GM18511 (cell line): Measurements from ENCODE around the gene DIAPH1.

Source experiments
- ATAC-seq: cut with Tn5 transposase; IDR thresholded peaks from one replicate; pipeline ENCODE4 v1.9.1; 2021; ENCODE audit warnings: mild to moderate bottlenecking, moderate library complexity; ENCODE audit not compliant: unreplicated experiment

The DIAPH1 gene

GRCh38 chr5:141508440-141508797, 110.4 kb downstream of the DIAPH1 start:
- no peak for ATAC-seq

- peak; percentile 56 for ATAC-seq
Observed at GRCh38 chr5:141507387-141508091, 111.3 kb downstream of the DIAPH1 start.

DNA sequence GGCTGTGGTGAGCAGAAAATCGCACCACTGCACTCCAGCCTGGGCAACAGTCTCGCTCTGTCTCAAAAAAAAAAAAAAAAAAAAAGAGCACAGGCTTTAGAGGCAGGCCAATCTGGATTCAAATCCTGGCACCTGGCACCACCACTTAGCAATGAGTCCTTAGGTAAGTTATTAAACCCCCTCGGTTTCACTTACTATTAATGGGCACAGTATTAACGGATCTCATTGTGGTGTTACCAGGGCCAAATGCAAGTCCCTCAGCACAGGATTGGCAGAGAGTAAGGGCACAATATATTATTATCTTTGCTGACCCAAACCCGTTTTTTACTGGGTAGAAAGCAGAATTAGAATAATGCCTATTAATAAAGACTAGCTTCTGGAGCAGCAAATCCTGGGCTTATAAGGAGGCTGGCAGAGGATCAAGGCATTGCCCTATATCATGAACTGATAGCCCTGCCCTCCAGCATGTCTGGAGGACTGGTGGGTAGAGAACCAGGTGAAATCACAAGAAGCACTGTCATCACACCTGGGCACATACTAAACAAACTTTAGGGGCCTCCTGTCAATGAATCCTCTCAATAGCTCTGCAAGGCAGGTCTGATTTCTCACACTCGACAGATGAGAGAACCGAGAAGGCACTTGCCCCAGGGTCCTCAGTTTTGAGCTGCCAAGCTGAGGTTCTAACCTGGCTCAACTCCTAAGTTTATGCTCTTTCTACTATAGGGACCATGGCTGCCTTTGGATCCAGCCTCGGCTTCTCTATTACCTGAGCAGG, 112.2 kb downstream of the DIAPH1 start:
- no peak for ATAC-seq

- ATAC-seq: no peak
Observed at GRCh38 chr5:141504216-141504615, 114.6 kb downstream of the DIAPH1 start.

DNA sequence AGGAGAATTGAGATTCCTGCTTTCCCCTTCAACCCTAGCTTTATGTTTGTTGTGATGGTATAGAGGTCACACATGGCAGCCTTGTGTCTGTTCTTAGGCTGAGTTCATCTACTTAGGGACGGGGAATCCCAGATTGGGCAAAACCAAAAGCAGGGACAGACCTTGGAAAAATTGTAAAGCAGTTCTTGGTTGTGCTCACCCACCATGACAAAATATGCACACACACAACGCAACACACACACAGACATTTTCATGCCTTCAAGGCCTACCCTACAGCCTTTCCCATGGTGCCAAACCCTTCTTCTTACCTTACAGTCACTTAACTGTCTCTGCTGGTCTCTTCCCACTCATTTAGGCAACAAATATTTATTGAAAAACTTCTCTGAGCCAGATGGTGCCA, 115.1 kb downstream of the DIAPH1 start:
- ATAC-seq: no peak

GRCh38 chr5:141501761-141502160, 117.0 kb downstream of the DIAPH1 start:
- ATAC-seq: no peak

DNA sequence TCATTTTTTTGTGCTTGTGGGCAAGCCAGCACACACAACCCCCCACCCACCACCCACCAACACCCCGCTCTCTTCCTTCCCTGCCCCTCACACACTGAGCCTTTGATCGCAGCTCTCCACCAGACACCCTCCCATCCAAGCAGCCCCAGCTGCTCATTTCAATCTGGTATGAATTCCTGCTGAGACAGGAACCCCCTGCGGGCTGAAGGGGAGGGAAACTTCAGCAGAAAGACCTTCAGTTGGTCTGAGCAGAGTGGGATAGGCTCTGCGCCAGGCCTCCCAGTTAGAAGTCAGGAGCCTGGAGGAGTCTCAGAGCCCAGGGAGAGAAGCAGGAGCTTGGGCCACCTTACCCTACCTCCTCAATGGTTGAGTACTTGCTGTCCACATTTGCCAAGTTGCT, 122.8 kb downstream of the DIAPH1 start:
- ATAC-seq: no peak

GRCh38 chr5:141495453-141495811, 123.4 kb downstream of the DIAPH1 start:
- no peak for ATAC-seq

GRCh38 chr5:141494761-141495452, 123.9 kb downstream of the DIAPH1 start:
- ATAC-seq: no peak

DNA sequence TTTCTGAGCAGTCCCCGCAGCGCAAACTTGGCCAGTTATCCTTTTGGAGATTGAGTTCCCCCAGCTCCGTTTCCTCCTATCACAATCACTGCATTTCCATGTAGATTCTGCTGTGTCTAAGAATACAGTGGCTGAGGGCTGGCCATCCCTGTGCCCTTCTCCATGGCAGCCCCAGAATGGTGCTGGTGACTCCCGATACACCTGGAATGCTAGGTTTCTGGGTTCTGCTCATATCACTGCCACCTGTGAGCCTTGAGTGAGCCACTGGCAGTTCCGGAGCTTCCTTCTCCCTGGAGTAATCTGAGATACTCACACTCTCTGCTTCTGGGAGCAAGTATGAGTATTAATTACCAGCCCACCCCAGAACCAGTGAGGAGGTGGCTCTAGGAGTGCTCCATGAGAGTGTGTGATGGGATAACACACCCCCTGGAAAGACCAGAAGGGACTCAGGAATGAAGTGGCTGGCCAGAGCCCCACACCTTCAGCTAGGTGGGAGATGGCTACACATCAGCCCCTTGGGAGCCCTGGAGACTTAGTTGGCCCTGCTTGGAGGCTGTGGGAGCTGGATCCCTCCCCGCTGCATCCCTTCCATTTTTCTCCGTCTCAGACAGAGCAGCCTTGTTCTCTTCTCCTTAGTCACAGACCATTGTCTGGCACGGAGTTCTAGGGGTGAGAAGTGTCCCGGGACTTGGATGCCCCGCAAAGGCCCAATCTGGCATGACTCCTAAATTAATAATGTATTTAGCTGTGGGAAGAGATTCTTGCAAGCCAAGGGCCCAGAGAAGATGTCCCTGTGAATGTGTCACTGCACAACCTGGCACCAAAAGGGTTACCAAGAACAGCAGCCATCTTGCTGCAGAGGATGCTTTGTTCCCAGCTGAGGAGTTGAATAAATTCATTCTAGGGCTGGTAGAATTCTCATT, 125.0 kb downstream of the DIAPH1 start:
- ATAC-seq: no peak

- peak; percentile 52 for ATAC-seq
Observed at GRCh38 chr5:141492168-141492885, 126.5 kb downstream of the DIAPH1 start.

DNA sequence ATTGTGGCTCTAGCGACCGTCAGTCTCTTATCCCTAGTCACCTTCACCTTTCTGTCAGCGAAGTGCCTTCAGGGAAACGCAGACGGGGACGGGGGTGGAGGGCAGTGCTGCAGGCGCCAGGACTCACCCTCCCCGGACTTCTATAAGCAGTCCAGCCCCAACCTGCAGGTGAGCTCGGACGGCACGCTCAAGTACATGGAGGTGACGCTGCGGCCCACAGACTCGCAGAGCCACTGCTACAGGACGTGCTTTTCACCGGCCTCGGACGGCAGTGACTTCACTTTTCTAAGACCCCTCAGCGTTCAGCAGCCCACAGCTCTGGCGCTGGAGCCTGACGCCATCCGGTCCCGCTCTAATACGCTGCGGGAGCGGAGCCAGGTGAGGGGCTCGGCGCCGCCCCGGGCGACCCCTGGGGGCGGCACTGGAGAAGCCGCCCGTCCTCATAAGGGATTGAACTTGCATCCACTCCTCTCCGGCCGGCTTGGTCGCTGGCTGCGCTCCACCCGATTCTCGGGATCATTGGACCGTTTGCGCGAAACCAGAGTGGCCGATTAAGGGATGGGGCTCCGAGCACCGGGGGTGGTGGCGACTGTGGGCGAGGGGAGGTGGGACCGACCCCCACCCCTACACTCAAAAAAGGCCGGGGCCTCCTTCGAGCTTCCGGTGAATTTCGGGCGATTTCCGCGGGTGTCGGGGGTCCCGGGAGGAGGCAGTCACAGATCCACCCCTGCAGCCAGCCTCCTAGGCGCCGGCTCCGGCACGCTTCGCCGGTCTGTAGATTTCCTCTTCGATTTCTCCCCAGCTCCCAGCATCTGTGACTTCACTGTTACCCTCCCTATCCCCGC, 127.3 kb downstream of the DIAPH1 start:
- peak; percentile 37 for ATAC-seq

GRCh38 chr5:141490771-141491170, 128.0 kb downstream of the DIAPH1 start:
- no peak for ATAC-seq

GRCh38 chr5:141490271-141490670, 128.5 kb downstream of the DIAPH1 start:
- ATAC-seq: no peak

GRCh38 chr5:141489841-141490240, 129.0 kb downstream of the DIAPH1 start:
- ATAC-seq: no peak

DNA sequence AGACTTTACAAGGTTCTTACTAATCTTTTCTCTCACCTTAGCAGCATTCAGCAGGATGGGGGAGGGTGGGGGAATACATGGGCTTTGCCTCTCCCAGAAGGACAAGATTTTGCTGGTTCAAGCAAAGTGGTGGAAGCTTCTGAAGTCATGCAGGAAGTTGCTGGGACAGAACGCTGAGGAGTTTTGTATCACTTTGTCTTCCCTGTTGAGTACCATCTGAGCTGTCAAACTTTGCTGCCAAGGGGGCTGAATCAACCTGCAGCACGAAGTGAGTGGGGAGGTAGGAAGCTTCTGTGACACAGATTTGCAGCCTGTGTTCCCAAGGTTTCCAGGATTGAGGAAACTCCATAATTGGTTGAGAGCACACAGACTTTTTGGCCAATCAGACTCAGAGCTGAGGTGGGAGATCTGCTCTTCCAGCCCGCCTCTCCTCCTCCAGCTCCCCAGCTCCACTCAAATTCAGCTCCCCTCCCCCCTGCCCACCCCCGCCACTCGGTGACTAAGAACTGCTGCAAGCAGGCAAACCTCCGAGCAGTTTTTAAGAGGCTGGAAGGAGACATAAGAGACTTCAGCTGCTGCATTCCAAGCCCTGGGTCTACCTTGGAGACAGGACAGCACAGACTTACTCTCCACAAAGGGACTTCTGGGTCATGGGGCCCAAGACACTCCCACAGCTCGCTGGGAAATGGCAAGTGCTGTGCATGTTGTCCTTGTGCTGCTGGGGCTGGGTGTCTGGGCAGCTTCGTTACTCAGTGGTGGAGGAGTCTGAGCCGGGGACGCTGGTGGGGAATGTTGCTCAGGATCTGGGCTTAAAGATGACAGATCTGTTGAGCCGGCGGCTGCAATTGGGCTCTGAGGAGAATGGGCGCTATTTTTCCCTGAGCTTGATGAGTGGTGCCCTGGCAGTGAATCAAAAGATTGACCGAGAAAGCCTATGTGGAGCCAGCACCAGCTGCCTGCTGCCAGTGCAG, 129.9 kb downstream of the DIAPH1 start, which contains the start of gene PCDHGC5:
Gene PCDHGC5 (plus strand): TSS at position 491 of the 971 bp plus-strand sequence. CDS start 160 bp downstream, at position 651.
- no peak for ATAC-seq

DNA sequence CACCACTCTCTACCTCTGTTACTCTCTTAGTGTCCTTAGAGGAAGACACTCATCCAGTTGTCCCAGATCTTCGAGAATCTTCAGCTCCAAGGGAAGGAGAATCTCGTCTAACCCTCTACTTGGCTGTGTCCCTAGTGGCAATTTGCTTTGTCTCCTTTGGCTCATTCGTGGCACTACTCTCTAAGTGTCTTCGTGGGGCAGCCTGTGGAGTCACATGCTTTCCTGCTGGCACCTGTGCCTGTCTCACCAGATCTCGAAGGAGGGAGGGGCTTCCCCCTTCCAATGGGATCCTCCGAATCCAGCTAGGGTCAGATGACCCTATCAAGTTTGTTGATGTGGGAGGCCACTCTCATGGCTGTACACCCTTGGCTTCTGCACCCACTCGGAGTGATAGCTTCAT, 131.7 kb downstream of the DIAPH1 start:
- no peak for ATAC-seq

- ATAC-seq: no peak
Observed at GRCh38 chr5:141486091-141486490, 132.7 kb downstream of the DIAPH1 start.
